ENCODE data around the gene TST.
"Not testable (repeated sequence)": the region's sequence is repeated elsewhere in the genome, so short reads cannot be mapped to it uniquely, and the experiment has no call there.

Gene TST

GRCh38 chr22:37014415-37014806 is 4.8 kb downstream of the TST start:
- DNase-seq (ENCODE audit: low spot score), result no peak

GRCh38 chr22:37012956-37013355 is 6.3 kb downstream of the TST start:
- no peak for DNase-seq (ENCODE audit: low spot score)

- DNase-seq (ENCODE audit: low spot score), result no peak
Measured at GRCh38 chr22:37012262-37012904, 6.9 kb downstream of the TST start.

GRCh38 chr22:37011472-37011871 is 7.8 kb downstream of the TST start:
- DNase-seq (ENCODE audit: low spot score), result no peak

- no peak for DNase-seq (ENCODE audit: low spot score)
Measured at GRCh38 chr22:37010976-37011375, 8.3 kb downstream of the TST start.

- DNase-seq (ENCODE audit: low spot score), result no peak
Measured at GRCh38 chr22:37010174-37010573, 9.1 kb downstream of the TST start.

GRCh38 chr22:37009490-37009889 is 9.8 kb downstream of the TST start:
- DNase-seq (ENCODE audit: low spot score), result no peak

- no peak for DNase-seq (ENCODE audit: low spot score)
Measured at GRCh38 chr22:37008365-37008764, 10.9 kb downstream of the TST start.

GRCh38 chr22:37007651-37008050 is 11.6 kb downstream of the TST start:
- DNase-seq (ENCODE audit: low spot score), result no peak

GRCh38 chr22:37002633-37003032 is 16.6 kb downstream of the TST start:
- no peak for DNase-seq (ENCODE audit: low spot score)

GRCh38 chr22:37001826-37002225 is 17.4 kb downstream of the TST start:
- no peak for DNase-seq (ENCODE audit: low spot score)

- DNase-seq (ENCODE audit: low spot score), result no peak
Measured at GRCh38 chr22:37000676-37001534, 18.3 kb downstream of the TST start.

- DNase-seq (ENCODE audit: low spot score), result no peak
Measured at GRCh38 chr22:36999463-36999862, 19.8 kb downstream of the TST start.

- peak; percentile 17 for DNase-seq (ENCODE audit: low spot score)
Measured at GRCh38 chr22:36998620-36999351, 20.5 kb downstream of the TST start.

GRCh38 chr22:36997746-36998145 is 21.5 kb downstream of the TST start:
- DNase-seq (ENCODE audit: low spot score), result no peak

- no peak for DNase-seq (ENCODE audit: low spot score)
Measured at GRCh38 chr22:36991206-36991605, 28.0 kb downstream of the TST start.

- DNase-seq (ENCODE audit: low spot score), result no peak
Measured at GRCh38 chr22:36990457-36990856, 28.8 kb downstream of the TST start.

GRCh38 chr22:36989012-36989411 is 30.2 kb downstream of the TST start:
- DNase-seq (ENCODE audit: low spot score), result not testable (repeated sequence)

GRCh38 chr22:36988075-36988832 is 31.0 kb downstream of the TST start:
- no peak for DNase-seq (ENCODE audit: low spot score)

GRCh38 chr22:36986242-36986821 is 32.9 kb downstream of the TST start:
- DNase-seq (ENCODE audit: low spot score), result no peak

GRCh38 chr22:36985211-36985889 is 33.9 kb downstream of the TST start:
- no peak for DNase-seq (ENCODE audit: low spot score)
